Large intestine (tissue), 3 donors: Measurements from ENCODE around the gene UBAC1. TPM values are rescaled to one million over a fixed set of nuclear protein-coding genes. Genes with fewer than 3 reads are reported as not detected.

Experiments used
- DNase-seq, 2 donors: peaks; one replicate each; pipeline versions ENCODE4 v3.0.0 to v3.0.0-alpha.2; 2013
- H3K27ac ChIP-seq: one replicate; pipeline ENCODE4 v1.5.1; 2013; ENCODE audit warnings: low read length
- H3K27me3 ChIP-seq: 2 replicates; pipeline ENCODE4 v1.6.1; 2013; ENCODE audit warnings: low read length; ENCODE audit not compliant: control insufficient read depth, insufficient read depth
- H3K36me3 ChIP-seq: 2 replicates; pipeline ENCODE4 v1.6.1; 2013; ENCODE audit warnings: low read length; ENCODE audit not compliant: control insufficient read depth, insufficient read depth
- H3K4me1 ChIP-seq: one replicate; pipeline ENCODE4 v1.6.1; 2013; ENCODE audit warnings: low read length; ENCODE audit not compliant: control insufficient read depth, insufficient read depth
- H3K4me3 ChIP-seq: one replicate; pipeline ENCODE4 v1.5.1; 2013; ENCODE audit warnings: low read length
- H3K9me3 ChIP-seq: one replicate; pipeline ENCODE4 v1.6.1; 2013; ENCODE audit warnings: mild to moderate bottlenecking, low read depth, low read length, moderate library complexity; ENCODE audit not compliant: control insufficient read depth
- WGBS: methylation state at CpG from one replicate; pipeline ENCODE4 v1.1.5; 2013; ENCODE audit warnings: low lambda C conversion rate; ENCODE audit not compliant: insufficient coverage; 5-methylcytosine and 5-hydroxymethylcytosine counted together
- polyA plus RNA-seq: library from polyadenylated mRNA; unstranded; fragments of 120-200 nt; gene quantifications from one replicate; pipeline ENCODE4 v1.2.1, GENCODE V29; 2013

UBAC1 gene
- polyA plus RNA-seq, 1 donor = 21.9 TPM

DNA sequence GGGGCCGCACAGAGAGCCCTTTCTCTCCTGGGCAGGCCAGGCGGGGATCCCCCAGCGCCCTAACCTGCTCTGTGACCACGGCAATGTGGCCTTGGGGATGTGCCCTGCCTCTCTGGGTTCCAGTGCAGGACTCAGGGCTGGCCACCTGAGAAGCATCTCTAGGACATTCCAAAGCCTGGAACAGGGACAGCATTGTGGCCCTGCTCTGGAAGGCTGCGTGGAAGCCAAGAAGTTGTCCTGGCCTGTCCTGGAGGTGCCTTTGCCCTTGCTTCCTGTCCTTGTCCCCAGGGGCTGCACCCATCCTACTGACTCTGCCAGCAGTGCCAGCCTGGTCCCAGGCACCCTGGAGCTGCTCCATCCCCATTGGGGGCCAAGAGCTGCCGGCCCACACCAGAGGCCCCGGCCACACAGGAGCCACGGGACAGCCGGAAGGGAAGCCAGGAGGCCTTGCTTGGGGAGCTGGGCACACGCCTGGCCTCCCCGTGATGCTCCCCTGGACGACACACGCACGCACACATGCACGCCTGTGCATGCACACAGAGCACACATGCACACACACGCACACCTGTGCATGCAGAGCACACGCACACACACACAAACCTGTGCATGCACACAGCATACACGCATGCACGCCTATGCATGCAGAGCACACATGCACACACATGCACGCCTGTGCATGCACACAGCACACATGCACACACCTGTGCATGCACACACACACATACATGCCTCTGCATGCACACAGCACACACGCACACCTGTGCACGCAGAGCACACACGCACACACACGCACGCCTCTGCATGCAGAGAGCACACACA lies 33.8 kb downstream of the UBAC1 start:
- Histone ChIP-seq H3K27me3 (no peaks in the 10 kb centered on the region), H3K27ac (no peak overlapping the region), H3K4me3 (no peak overlapping the region), H3K9me3 (no peaks in the 10 kb centered on the region), H3K4me1 (no peaks in the 10 kb centered on the region), H3K36me3 (peaks cover 14% of the 10 kb centered on the region)
- no CpG with 5 or more reads among the region's 25 CpGs for WGBS
- DNase-seq = no peak

- Histone ChIP-seq H3K27ac (no peak overlapping the region), H3K36me3 (peaks cover 12% of the 10 kb centered on the region), H3K27me3 (no peaks in the 10 kb centered on the region), H3K9me3 (no peaks in the 10 kb centered on the region), H3K4me1 (no peaks in the 10 kb centered on the region), H3K4me3 (no peak overlapping the region)
- WGBS = no CpG with 5 or more reads among the region's 27 CpGs
- DNase-seq = no peak
These were observed 34.6 kb downstream of the UBAC1 start for GRCh38 chr9:135926402-135927194.

DNA sequence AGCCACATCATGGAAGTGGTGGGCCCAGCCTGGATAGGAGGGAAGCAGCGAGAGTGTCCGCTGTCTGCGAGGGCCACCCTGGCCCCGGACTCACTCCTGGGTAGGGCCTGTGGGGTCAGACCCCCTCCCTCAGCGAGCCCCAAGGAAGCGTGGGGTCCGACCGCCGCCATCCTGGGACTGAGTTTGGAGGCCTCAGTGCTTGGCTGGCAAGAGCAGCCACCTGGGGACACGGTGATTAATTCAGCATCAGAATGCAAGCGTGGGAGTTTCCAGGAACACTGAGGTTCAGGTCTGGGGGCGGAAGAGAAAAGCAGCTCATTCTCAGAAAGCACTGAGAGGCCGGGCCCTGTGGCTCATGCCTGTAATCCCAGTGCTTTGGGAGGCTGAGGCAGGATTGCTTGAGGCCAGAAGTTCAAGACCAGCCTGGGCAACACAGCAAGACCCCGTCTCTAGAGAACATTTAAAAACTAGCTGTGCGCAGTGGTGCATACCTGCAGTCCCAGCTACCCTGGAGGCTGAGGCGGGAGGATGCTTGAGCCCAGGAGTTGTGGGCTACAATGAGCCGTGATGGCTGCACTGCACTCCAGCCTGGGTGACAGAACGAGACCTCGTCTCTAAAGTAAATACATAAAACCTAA lies 35.6 kb downstream of the UBAC1 start:
- Histone ChIP-seq H3K27me3 (no peaks in the 10 kb centered on the region), H3K9me3 (no peaks in the 10 kb centered on the region), H3K27ac (no peak overlapping the region), H3K36me3 (peaks cover 5% of the 10 kb centered on the region), H3K4me3 (no peak overlapping the region), H3K4me1 (no peaks in the 10 kb centered on the region)
- DNase-seq = no peak
- WGBS = no CpG with 5 or more reads among the region's 19 CpGs

DNA sequence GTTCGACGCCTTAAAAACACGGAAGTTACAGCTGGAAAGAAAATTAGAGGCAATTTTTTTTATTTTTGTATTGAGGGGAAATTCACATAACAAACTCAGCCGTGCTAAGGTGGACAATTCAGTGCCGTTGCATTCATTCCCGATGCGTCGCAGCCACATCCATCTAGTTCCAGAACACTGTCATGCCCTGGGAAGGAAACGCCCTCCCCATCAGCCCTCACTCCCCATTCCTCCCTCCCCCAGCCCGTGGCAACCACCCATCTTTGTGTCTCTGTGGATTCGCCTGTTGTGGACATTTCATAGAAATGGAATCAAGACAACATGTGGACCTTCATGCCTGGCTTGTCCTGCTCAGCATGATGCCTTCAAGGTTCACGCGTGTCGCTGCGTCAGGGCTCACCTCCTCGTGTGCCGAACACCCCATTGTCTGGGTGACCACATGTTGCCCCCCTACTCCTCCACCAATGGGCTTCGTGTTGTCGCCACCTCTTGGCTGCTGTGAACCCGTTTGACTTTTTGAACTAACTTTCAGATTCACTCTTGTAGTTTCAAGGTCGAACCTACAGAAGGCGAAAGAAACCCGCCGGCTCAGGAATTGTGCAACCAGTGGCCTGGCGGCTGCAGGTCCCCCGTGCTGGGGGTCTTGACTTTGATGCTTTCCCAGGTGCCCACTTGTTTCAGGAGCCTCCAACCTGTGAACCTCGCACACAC lies 36.4 kb downstream of the UBAC1 start:
- no peaks in the 10 kb centered on the region for H3K4me1 ChIP-seq

DNA sequence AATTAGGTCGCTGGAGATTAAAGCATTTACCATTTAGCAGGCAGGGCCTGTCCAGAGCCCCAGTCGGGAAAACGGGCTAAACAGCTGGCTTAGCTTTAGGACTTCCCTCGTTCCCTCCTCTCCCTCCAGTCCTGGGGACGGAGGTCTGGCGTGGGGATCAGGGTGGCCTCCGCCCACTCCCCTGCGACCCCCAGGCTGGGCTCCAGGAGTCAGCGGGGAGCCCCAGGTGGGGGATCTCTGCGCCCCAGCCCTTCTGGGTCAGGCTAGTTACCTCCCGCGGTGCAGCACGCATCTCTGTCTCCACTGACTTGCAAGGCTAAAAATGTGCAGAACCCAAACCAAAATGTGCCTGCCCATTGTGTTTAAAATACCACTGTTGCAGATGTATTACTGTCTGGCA lies 37.7 kb downstream of the UBAC1 start:
- Histone ChIP-seq H3K4me1 (no peaks in the 10 kb centered on the region), H3K27ac (no peak overlapping the region), H3K9me3 (peaks cover 11% of the 10 kb centered on the region), H3K4me3 (no peak overlapping the region), H3K27me3 (no peaks in the 10 kb centered on the region), H3K36me3 (peaks cover 2% of the 10 kb centered on the region)
- no peak for DNase-seq
- 80% methylated on average over 1 of the region's 13 CpGs for WGBS

More for the DNA sequence above, 36.4 kb downstream of the UBAC1 start:
- Histone ChIP-seq H3K27ac (no peak overlapping the region), H3K9me3 (no peaks in the 10 kb centered on the region), H3K4me3 (no peak overlapping the region), H3K27me3 (no peaks in the 10 kb centered on the region), H3K36me3 (peaks cover 5% of the 10 kb centered on the region)
- no peak for DNase-seq
- no CpG with 5 or more reads among the region's 27 CpGs for WGBS

DNA sequence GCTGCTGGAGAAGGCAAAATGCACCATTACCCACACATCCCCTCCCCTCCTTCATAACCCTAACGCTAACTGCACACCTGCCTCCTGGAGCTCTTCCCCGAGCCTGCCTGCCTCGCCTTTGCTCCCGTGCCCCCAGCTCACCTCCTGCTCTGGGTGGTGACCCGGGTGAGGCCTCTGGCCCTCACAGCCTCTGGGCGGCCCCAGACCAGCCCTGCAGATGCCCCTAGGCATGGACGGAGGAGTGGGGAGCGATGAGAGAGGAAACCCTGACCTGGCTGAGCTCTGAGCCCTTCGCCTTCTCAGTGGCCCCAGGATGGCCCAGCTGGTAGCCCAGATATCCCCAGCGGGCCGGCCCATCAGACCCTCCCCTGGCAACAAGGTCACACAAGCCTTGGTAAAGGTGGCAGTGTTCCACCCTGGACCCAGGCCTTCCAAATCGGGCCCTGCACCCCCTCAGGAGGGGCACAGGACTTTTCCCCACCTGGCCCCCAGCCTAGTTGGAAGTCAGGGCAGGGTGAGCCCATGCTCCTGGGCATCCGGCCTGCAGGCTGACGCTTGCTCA lies 39.3 kb downstream of the UBAC1 start:
- no peaks in the 10 kb centered on the region for H3K4me1 ChIP-seq
- H3K36me3 ChIP-seq = peaks cover 2% of the 10 kb centered on the region
- peaks cover 21% of the 10 kb centered on the region for H3K9me3 ChIP-seq
- WGBS = no CpG with 5 or more reads among the region's 14 CpGs
- H3K27ac ChIP-seq = no peak overlapping the region
- no peak overlapping the region for H3K4me3 ChIP-seq
- DNase-seq = no peak
- no peaks in the 10 kb centered on the region for H3K27me3 ChIP-seq

GRCh38 chr9:135920973-135921585 lies 40.1 kb downstream of the UBAC1 start:
- Histone ChIP-seq H3K27me3 (no peaks in the 10 kb centered on the region), H3K36me3 (no peaks in the 10 kb centered on the region), H3K4me3 (no peak overlapping the region), H3K27ac (no peak overlapping the region), H3K4me1 (no peaks in the 10 kb centered on the region), H3K9me3 (peaks cover 21% of the 10 kb centered on the region)
- DNase-seq = no peak
- WGBS = no CpG with 5 or more reads among the region's 24 CpGs

DNA sequence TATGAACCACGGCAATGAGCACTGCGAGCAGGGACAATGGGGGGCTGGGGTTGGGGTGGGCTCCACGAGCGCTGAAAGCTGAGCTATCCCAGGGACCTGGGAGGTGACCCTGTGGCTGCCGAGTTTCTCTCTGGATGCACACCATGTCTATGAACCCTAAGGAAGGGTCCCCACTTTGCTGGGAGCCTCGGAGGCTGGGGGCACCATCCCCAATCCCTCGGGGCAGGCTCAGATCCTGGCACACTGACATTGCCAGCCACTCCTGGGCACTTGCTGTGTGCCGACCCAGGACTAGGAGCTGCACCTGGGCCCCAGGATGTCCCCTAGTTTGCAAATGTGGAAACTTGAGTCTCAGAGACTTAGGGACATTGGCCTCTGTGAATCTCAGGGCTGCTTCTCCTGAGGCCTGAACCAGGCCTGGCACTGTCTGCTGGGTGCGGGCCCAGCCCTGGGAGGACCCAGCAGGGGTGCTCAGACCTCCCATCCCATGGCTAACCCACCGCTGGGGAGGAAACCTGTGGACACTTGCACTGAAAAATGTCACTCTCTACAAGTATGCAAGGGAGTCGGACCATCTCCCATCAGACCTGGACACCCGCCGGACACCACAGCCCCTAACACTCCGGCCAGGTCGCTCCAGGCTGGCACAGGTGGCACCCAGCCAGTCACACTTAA lies 40.8 kb downstream of the UBAC1 start:
- Histone ChIP-seq H3K4me1 (no peaks in the 10 kb centered on the region), H3K9me3 (peaks cover 21% of the 10 kb centered on the region), H3K36me3 (peaks cover 2% of the 10 kb centered on the region), H3K27ac (no peak overlapping the region), H3K27me3 (no peaks in the 10 kb centered on the region), H3K4me3 (no peak overlapping the region)
- DNase-seq = no peak
- WGBS = no CpG with 5 or more reads among the region's 15 CpGs

GRCh38 chr9:135919318-135919890 lies 41.8 kb downstream of the UBAC1 start:
- H3K27ac ChIP-seq = no peak overlapping the region
- peaks cover 11% of the 10 kb centered on the region for H3K36me3 ChIP-seq
- WGBS = no CpG with 5 or more reads among the region's 11 CpGs
- H3K27me3 ChIP-seq = no peaks in the 10 kb centered on the region
- H3K4me3 ChIP-seq = no peak overlapping the region
- H3K4me1 ChIP-seq = no peaks in the 10 kb centered on the region
- H3K9me3 ChIP-seq = peaks cover 26% of the 10 kb centered on the region
- DNase-seq = no peak
